ENCODE results near the gene PLCB1.
A peak's percentile ranks its signal among the peaks of the same experiment; 100 is the strongest.

Gene PLCB1

DNA sequence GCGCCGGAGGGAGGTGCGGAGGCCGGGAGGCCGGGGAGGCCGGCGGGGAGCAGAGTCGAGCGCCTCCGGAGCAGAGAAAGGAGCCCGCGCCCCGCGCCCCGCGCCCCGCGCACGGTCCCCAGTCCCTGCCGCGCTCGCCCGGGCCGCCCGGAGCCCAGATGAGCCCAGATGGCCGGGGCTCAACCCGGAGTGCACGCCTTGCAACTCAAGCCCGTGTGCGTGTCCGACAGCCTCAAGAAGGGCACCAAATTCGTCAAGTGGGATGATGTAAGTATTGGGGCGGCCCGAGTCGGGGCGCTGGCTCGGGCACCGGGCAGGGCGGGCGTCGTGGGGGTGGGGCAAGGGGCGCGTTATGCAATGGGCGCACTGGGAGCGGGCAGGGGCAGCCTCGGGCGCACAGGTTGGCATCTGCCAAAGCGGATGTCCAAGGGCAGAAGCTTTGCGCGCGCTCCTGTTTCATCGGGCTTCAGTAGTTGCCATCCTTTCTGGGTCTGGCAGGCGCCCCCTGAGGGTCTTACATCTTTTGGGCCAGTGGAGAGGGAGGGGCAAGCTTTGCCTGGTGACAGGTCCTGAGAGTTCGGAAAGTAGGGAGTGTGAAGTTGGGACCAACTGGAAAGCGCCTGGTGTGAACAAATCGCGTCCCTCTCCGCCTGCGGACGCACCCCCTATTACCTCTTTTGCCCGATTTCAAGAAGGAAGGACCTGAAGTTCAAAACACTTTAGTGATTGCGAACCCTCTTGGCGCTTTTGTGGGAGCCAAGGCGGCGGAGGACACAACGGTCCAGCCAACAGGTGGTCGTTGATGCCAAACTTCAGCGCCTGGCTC, 631 bp downstream of the PLCB1 start:
- peaks cover 40% of the 10 kb centered on the region for H3K4me1 ChIP-seq (ENCODE audit: insufficient read depth, low read length, poor library complexity, severe bottlenecking)
- no peaks in the 10 kb centered on the region for H3K9me2 ChIP-seq (replicated peaks; ENCODE audit: low read depth, low read length)
- H3F3A ChIP-seq (ENCODE audit: low read depth): peaks cover 2% of the 10 kb centered on the region; the same call in 1 of the 2 replicates
- peaks cover 4% of the 10 kb centered on the region for H4K20me1 ChIP-seq (ENCODE audit: insufficient read depth, low read length, poor library complexity, severe bottlenecking)
- no peak for TF ChIP-seq EZH2phosphoT487 (IDR thresholded peaks at IDR 0.05; ENCODE audit: borderline replicate concordance)
- TF ChIP-seq, protein P1, sequence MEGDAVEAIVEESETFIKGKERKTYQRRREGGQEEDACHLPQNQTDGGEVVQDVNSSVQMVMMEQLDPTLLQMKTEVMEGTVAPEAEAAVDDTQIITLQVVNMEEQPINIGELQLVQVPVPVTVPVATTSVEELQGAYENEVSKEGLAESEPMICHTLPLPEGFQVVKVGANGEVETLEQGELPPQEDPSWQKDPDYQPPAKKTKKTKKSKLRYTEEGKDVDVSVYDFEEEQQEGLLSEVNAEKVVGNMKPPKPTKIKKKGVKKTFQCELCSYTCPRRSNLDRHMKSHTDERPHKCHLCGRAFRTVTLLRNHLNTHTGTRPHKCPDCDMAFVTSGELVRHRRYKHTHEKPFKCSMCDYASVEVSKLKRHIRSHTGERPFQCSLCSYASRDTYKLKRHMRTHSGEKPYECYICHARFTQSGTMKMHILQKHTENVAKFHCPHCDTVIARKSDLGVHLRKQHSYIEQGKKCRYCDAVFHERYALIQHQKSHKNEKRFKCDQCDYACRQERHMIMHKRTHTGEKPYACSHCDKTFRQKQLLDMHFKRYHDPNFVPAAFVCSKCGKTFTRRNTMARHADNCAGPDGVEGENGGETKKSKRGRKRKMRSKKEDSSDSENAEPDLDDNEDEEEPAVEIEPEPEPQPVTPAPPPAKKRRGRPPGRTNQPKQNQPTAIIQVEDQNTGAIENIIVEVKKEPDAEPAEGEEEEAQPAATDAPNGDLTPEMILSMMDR (conservative IDR thresholded peaks at IDR 0.05; ENCODE audit: low read length): no peak
- H3K27me3 ChIP-seq (ENCODE audit: insufficient read depth, low read length, poor library complexity, severe bottlenecking): no peaks in the 10 kb centered on the region
- peak overlapping the region; percentile 92 for H3K4me3 ChIP-seq (ENCODE audit: low read length, poor library complexity, severe bottlenecking)
- H3K36me3 ChIP-seq (ENCODE audit: insufficient read depth, low read length): no peaks in the 10 kb centered on the region
- H3K9ac ChIP-seq (ENCODE audit: low read depth, low read length, poor library complexity, severe bottlenecking): peak overlapping the region; percentile 73
- peak overlapping the region; percentile 69 for H2AFZ ChIP-seq (ENCODE audit: low read length)
- peak overlapping the region; percentile 80 for H3K4me2 ChIP-seq (ENCODE audit: low read depth, low read length, poor library complexity, severe bottlenecking)
- no peaks in the 10 kb centered on the region for H3K9me3 ChIP-seq (ENCODE audit: insufficient read depth, low read depth, low read length)
- peaks cover 51% of the 10 kb centered on the region for H3K79me2 ChIP-seq (ENCODE audit: insufficient read depth, low read length)

DNA sequence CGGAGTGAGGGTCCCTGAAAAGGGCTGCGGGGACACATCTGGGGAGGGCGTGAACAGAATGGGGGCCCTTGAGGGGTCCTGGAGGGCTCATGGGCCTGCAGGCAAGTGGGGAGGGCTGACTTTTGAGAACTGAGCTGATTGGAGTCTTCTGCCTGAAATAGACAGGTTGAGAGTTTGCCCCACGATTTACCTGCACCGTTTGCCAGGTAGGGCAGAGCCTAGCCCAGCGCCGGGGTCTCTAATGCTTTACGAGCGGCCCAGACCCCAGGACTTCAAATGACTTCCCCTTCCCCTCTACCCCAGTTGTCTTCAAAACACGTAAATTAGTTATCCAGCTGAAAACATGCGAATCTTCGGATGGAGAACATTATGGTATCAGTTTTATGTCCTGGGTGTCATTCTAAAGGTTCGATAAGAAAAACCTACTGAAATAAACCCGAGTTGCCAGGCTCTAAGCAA, 1.3 kb downstream of the PLCB1 start:
- H3K9me2 ChIP-seq (replicated peaks; ENCODE audit: low read depth, low read length): no peaks in the 10 kb centered on the region
- no peaks in the 10 kb centered on the region for H3K36me3 ChIP-seq (ENCODE audit: insufficient read depth, low read length)
- H2AFZ ChIP-seq (ENCODE audit: low read length): peak overlapping the region; percentile 69; the same call in 1 of the 2 replicates
- TF ChIP-seq, protein P1 (conservative IDR thresholded peaks at IDR 0.05; ENCODE audit: low read length): no peak
- no peak for TF ChIP-seq EZH2phosphoT487 (IDR thresholded peaks at IDR 0.05; ENCODE audit: borderline replicate concordance)
- peaks cover 4% of the 10 kb centered on the region for H4K20me1 ChIP-seq (ENCODE audit: insufficient read depth, low read length, poor library complexity, severe bottlenecking)
- peak overlapping the region; percentile 80 for H3K4me2 ChIP-seq (ENCODE audit: low read depth, low read length, poor library complexity, severe bottlenecking)
- peaks cover 58% of the 10 kb centered on the region for H3K79me2 ChIP-seq (ENCODE audit: insufficient read depth, low read length)
- peaks cover 3% of the 10 kb centered on the region for H3F3A ChIP-seq (ENCODE audit: low read depth)
- H3K9ac ChIP-seq (ENCODE audit: low read depth, low read length, poor library complexity, severe bottlenecking): peak overlapping the region; percentile 73
- no peaks in the 10 kb centered on the region for H3K27me3 ChIP-seq (ENCODE audit: insufficient read depth, low read length, poor library complexity, severe bottlenecking)
- peak overlapping the region; percentile 92 for H3K4me3 ChIP-seq (ENCODE audit: low read length, poor library complexity, severe bottlenecking)
- H3K9me3 ChIP-seq (ENCODE audit: insufficient read depth, low read depth, low read length): no peaks in the 10 kb centered on the region
- peaks cover 47% of the 10 kb centered on the region for H3K4me1 ChIP-seq (ENCODE audit: insufficient read depth, low read length, poor library complexity, severe bottlenecking)

DNA sequence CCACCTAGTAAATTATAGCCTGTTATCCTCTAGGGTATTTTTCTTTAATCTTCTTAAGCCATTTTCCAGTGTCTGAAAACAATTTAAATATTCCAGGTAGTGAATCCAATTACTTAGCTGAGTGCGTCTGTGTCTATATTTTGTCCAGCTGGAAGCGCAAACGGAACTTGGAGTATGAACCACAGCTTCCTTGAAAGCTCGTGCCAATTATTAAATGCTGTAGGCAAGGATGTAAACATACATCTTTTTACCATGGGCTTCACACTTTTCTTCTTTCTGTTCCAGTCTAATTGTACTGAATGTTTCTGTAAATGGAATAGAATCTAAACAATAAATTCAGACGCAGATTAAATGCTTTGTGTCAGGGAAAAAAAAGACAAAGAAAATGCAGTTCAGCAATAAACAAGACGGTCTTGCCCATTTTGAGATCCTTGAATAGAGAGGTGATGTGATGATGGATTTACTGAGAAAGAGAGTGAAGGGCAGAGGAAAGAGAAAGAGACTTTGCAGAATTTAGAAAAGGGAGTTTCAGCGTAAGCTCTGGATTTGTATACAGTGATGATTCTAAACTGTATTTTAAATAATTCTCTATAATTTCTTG, 1.9 kb downstream of the PLCB1 start:
- Histone ChIP-seq H3K36me3 (ENCODE audit: insufficient read depth, low read length) (no peaks in the 10 kb centered on the region), H3K9me2 (replicated peaks; ENCODE audit: low read depth, low read length) (no peaks in the 10 kb centered on the region), H2AFZ (ENCODE audit: low read length) (no peak overlapping the region), H3F3A (ENCODE audit: low read depth) (peaks cover 3% of the 10 kb centered on the region), H3K4me2 (ENCODE audit: low read depth, low read length, poor library complexity, severe bottlenecking) (peak overlapping the region; percentile 80), H3K4me3 (ENCODE audit: low read length, poor library complexity, severe bottlenecking) (peak overlapping the region; percentile 92), H3K4me1 (ENCODE audit: insufficient read depth, low read length, poor library complexity, severe bottlenecking) (peaks cover 50% of the 10 kb centered on the region), H3K9ac (ENCODE audit: low read depth, low read length, poor library complexity, severe bottlenecking) (peak overlapping the region; percentile 73), H3K9me3 (ENCODE audit: insufficient read depth, low read depth, low read length) (no peaks in the 10 kb centered on the region), H3K79me2 (ENCODE audit: insufficient read depth, low read length) (peaks cover 61% of the 10 kb centered on the region), H4K20me1 (ENCODE audit: insufficient read depth, low read length, poor library complexity, severe bottlenecking) (peaks cover 4% of the 10 kb centered on the region), H3K27me3 (ENCODE audit: insufficient read depth, low read length, poor library complexity, severe bottlenecking) (no peaks in the 10 kb centered on the region)
- no peak for TF ChIP-seq EZH2phosphoT487 (IDR thresholded peaks at IDR 0.05; ENCODE audit: borderline replicate concordance)
- TF ChIP-seq, protein P1 (conservative IDR thresholded peaks at IDR 0.05; ENCODE audit: low read length): no peak
